Measurements from ENCODE around the gene UBAP2. TPM values are rescaled to one million over a fixed set of nuclear protein-coding genes. Genes with fewer than 3 reads are reported as not detected.
"Not testable (repeated sequence)": the region's sequence is repeated elsewhere in the genome, so short reads cannot be mapped to it uniquely, and the experiment has no call there.

UBAP2 gene
- total RNA-seq, 2 experiments from 2014 or later = 42.9 to 48.8 TPM

DNA sequence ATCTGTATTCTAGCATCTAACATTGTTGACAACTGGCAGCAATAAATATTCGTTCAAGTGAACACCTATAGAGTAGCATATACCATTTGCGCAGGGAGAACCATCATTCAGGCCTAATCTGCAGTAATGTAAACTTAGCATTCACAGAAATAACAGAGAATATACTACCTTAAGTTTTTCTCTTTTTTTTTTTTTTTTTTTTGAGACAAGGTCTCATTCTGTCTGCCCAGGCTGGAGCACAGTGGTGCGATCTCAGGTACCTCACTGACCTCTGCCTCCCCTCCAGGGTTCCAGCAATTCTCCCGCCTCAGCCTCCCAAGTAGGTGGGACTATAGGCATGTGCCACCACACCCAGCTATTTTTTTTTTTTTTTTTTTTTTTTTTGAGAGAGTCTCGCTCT lies 12.1 kb downstream of the UBAP2 start:
- Mint-ChIP-seq H3K27me3 (no peaks in the 10 kb centered on the region), H3K9me3 (no peaks in the 10 kb centered on the region), H3K4me3 (no peak overlapping the region), H3K4me1 (peaks cover 8% of the 10 kb centered on the region), H3K36me3 (peaks cover 20% of the 10 kb centered on the region), H3K27ac (no peak overlapping the region)
- POLR2A ChIA-PET = no interaction called here
- DNase-seq (no peak), ATAC-seq (ENCODE audit: low read depth) (no peak)

DNA sequence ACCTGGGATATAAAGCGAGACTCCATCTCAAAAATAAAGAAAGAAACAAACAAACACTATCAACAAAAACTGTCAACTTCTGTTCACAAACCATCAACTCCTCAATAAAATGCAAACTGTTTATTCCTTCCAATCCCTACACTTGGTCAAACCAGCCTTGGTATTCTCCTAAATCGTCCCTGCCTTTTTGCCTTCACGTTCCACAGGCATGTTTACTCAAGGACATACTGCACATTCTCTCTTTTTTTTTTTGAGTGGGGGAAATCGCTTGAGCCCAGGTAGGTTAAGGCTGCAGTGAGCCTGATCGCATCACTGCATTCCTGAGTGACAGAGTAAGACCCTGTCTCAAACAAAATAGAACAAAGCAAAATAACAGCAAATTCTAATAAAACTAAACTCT lies 13.0 kb downstream of the UBAP2 start:
- Mint-ChIP-seq H3K27me3 (no peaks in the 10 kb centered on the region), H3K36me3 (peaks cover 14% of the 10 kb centered on the region), H3K9me3 (no peaks in the 10 kb centered on the region), H3K27ac (no peak overlapping the region), H3K4me3 (no peak overlapping the region), H3K4me1 (peaks cover 8% of the 10 kb centered on the region)
- DNase-seq (no peak), ATAC-seq (ENCODE audit: low read depth) (no peak)
- POLR2A ChIA-PET = no interaction called here

DNA sequence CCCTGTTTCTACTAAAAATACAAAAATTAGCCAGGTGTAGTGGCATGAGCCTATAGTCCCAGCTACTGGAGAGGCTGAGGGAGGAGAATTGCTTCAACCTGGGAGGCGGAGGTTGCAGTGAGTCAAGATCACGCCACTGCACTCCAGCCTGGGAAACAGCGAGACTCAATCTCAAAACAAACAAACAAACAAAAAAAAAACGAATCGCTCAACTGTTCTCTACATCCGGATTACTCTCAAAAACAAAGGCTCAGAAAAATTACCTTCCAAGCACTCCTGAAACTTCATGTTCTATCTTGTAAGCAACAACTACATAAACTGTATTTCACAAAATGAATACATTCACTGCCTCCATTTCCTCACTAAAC lies 14.0 kb downstream of the UBAP2 start:
- no peak overlapping the region for H3K4me3 Mint-ChIP-seq
- POLR2A ChIA-PET = no interaction called here

DNA sequence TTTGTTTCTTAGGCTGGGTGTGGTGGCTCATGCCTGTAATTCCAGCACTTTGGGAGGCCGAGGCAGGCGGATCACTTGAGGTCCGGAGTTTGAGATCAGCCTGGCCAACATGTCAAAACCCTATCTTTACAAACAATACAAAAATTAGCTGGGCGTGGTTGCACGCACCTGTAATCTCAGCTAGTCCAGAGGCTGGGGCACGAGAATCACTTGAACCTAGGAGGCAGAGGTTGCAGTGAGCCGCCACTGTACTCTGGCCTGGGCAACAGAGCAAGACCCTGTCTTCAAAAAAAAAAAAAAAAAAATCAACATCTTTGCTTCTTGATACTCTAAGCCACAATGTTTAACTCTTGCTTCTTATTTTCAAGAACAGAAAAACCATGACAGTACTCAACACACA lies 16.1 kb downstream of the UBAP2 start:
- POLR2A ChIA-PET = no interaction called here
- ATAC-seq (ENCODE audit: low read depth) (no peak), DNase-seq (no peak)
- no peak overlapping the region for H3K27ac Mint-ChIP-seq
- peaks cover 17% of the 10 kb centered on the region for H3K36me3 Mint-ChIP-seq
- peaks cover 8% of the 10 kb centered on the region for H3K4me1 Mint-ChIP-seq
- no peak overlapping the region for H3K4me3 Mint-ChIP-seq
- no peaks in the 10 kb centered on the region for H3K9me3 Mint-ChIP-seq
- H3K27me3 Mint-ChIP-seq = no peaks in the 10 kb centered on the region

More for the DNA sequence above, 14.0 kb downstream of the UBAP2 start:
- Mint-ChIP-seq H3K27me3 (no peaks in the 10 kb centered on the region), H3K27ac (no peak overlapping the region), H3K9me3 (no peaks in the 10 kb centered on the region), H3K36me3 (peaks cover 17% of the 10 kb centered on the region), H3K4me1 (peaks cover 8% of the 10 kb centered on the region)
- DNase-seq (no peak), ATAC-seq (ENCODE audit: low read depth) (no peak)

DNA sequence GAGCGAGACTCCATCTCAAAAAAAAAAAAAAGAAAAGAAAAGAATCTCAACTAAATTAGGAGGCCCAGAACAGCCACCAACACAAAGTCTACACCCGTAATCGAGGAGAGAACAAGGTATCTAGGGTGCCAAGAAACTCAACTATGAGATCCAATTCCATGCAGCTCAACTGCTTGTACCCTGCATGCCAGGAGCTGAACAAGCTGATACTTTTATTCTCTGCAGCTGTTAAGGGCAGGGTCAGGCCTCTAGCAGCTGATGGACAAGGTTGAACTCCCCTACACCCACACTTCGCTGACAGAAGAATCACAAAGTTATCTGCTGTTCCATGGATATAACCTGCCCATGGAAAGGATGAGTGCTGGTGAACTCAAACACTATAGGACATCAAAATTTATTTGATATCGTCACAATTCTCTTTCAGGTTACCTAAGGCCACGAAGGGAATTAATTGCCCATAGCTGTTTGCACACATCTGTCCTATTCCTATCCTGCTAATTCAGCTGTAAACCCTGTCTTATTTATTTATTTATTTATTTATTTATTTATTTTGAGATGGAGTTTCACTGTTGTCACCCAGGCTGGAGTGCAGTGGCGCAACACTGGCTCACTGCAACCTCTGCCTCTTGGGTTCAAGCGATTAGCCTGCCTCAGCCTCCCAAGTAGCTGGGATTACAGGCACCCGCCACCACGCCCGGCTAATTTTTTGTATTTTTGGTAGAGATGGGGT lies 20.7 kb downstream of the UBAP2 start:
- no peak overlapping the region for H3K27ac Mint-ChIP-seq
- no peak for DNase-seq
- ATAC-seq (ENCODE audit: low read depth) = no peak
- no peaks in the 10 kb centered on the region for H3K9me3 Mint-ChIP-seq
- POLR2A ChIA-PET = no interaction called here
- H3K4me1 Mint-ChIP-seq = peaks cover 8% of the 10 kb centered on the region
- peaks cover 16% of the 10 kb centered on the region for H3K36me3 Mint-ChIP-seq
- no peak overlapping the region for H3K4me3 Mint-ChIP-seq
- H3K27me3 Mint-ChIP-seq = no peaks in the 10 kb centered on the region

DNA sequence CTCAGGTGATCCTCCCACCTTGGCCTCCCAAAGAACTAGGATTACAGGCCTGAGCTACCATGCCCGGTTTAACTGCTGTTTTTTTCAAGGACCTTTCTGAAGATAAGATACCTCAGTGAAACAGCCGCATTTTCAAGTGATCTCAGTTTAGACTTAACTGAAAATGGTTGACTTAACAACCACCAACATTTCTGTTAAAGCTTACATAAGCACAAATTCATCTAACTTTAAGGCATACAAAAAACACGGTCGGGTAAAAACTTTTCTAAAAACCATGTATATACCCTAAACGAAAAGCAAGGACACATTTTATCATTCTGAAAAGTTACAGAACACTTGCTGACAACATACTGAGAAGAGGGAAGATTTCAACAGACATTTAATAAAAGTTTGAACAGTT lies 22.9 kb downstream of the UBAP2 start:
- peaks cover 12% of the 10 kb centered on the region for H3K36me3 Mint-ChIP-seq
- no peak for ATAC-seq (ENCODE audit: low read depth)

DNA sequence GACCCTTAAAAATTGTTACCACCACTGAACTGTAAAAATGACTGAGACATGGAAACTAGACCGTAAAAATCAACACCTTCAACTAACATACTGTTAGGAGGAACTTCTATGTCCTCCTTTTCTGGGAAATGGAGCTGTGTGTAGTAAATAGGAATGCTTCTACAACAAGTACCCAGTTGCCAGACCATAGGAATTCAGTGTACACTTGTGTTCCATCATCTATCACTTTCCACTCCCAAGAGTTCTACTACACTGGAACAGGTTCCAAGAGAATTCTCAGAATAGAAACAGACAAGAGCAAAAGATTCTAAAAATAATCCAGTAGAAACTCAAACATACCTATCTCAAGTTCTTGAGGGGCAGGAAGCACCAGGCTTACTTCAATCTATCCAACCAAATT lies 23.6 kb downstream of the UBAP2 start:
- no peak overlapping the region for H3K27ac Mint-ChIP-seq
- H3K4me1 Mint-ChIP-seq = peaks cover 8% of the 10 kb centered on the region
- ATAC-seq (ENCODE audit: low read depth) = no peak
- H3K4me3 Mint-ChIP-seq = no peak overlapping the region
- POLR2A ChIA-PET = interaction anchor here (1.3 kb wide), 1 partner anchor 24 kb away, joined by 3 read pairs; the partner anchor contains the start of gene UBAP2
- no peaks in the 10 kb centered on the region for H3K9me3 Mint-ChIP-seq
- H3K36me3 Mint-ChIP-seq = peaks cover 10% of the 10 kb centered on the region
- no peaks in the 10 kb centered on the region for H3K27me3 Mint-ChIP-seq
- no peak for DNase-seq

More for the DNA sequence above, 22.9 kb downstream of the UBAP2 start:
- H3K4me1 Mint-ChIP-seq = peaks cover 8% of the 10 kb centered on the region
- H3K9me3 Mint-ChIP-seq = no peaks in the 10 kb centered on the region
- POLR2A ChIA-PET = interaction anchor here (1.3 kb wide), 1 partner anchor 23 kb away, joined by 3 read pairs; the partner anchor contains the start of gene UBAP2
- DNase-seq = no peak
- no peak overlapping the region for H3K4me3 Mint-ChIP-seq
- H3K27ac Mint-ChIP-seq = no peak overlapping the region
- no peaks in the 10 kb centered on the region for H3K27me3 Mint-ChIP-seq

DNA sequence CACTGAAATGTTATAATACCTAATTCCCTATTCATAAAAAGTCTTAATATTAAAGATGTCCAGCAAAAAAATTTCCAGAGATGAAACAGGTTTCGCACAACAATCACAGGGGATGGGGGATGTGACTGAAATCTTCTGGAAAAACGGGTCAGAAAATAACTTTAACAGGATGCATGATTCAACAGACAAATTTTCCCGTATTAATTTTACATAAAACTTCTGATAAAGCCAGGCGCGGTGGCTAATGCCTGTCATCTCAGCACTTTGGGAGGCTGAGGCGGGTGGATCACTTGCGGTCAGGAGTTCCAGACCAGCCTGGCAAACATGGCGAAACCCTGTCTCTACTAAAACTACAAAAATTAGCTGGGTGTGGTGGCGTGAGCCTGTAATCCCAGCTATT lies 24.2 kb downstream of the UBAP2 start:
- DNase-seq; H3K4me3 Mint-ChIP-seq; H3K9me3 Mint-ChIP-seq; POLR2A ChIA-PET; H3K36me3 Mint-ChIP-seq; H3K27me3 Mint-ChIP-seq; ATAC-seq (ENCODE audit: low read depth); H3K27ac Mint-ChIP-seq; H3K4me1 Mint-ChIP-seq: not testable (repeated sequence)

DNA sequence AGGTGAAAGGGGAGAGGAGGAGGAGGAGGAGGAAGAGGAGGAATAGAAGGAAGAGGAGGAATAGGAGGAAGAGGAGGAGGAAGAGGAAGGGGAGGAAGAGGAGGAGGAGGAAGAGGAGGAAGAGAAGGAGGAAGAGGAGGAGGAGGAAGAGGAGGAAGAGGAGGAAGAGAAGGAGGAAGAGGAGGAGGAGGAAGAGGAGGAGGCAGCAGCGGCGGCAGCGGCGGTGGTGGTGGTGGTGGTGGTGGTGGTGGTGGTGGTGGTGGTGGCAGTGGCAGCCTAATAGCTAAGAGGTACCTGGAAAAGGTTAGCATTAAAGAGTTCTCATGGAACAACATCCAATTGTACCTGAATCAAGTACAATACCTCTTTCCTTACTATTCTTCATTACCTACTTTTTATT lies 32.5 kb downstream of the UBAP2 start:
- Mint-ChIP-seq H3K36me3 (peaks cover 6% of the 10 kb centered on the region), H3K4me3 (no peak overlapping the region), H3K4me1 (peaks cover 3% of the 10 kb centered on the region), H3K27me3 (no peaks in the 10 kb centered on the region), H3K9me3 (no peaks in the 10 kb centered on the region), H3K27ac (no peak overlapping the region)
- DNase-seq (no peak), ATAC-seq (ENCODE audit: low read depth) (no peak)
- POLR2A ChIA-PET = no interaction called here

DNA sequence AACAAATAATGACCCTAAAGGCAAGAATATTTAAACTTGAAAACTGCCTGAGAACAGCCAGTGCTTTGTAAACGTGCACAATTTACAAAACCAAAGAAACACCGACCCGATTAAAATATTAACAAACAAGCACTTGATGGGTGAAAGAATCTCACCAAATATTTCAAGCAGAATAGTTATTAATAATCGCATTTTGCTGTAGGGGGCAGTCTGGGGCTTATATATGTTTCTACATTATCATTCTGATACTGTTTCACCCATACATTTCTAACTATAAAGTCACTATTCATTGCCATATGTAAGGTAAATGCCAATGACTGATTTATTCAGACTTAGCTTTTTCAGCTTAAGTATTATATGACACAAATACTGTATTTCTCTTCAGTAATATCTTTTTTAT lies 37.7 kb downstream of the UBAP2 start:
- no peak for ATAC-seq (ENCODE audit: low read depth)
- POLR2A ChIA-PET = no interaction called here
- Mint-ChIP-seq H3K9me3 (no peaks in the 10 kb centered on the region), H3K27me3 (no peaks in the 10 kb centered on the region), H3K4me3 (no peak overlapping the region), H3K4me1 (no peaks in the 10 kb centered on the region), H3K27ac (no peak overlapping the region), H3K36me3 (peaks cover 9% of the 10 kb centered on the region)
- no peak for DNase-seq

DNA sequence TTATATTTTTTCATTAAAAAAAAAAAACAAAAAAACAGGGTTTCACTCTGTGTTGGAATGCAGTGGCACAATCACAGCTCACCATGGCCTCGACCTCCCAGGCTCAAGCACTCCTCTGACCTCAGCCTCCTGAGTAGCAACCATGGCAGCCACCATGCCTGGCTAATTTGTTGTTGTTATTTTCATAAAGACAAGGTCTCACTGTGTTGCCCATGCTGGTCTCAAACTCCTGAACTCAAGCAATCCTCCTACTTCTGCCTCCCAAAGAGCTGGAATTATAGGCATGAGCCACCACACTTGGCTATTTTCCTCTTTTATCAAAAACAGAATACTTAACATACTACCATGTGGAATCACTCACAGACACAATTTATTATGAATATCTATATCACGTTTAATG lies 46.7 kb downstream of the UBAP2 start:
- Mint-ChIP-seq H3K4me3 (no peak overlapping the region), H3K27ac (no peak overlapping the region), H3K27me3 (no peaks in the 10 kb centered on the region), H3K9me3 (no peaks in the 10 kb centered on the region), H3K4me1 (no peaks in the 10 kb centered on the region), H3K36me3 (peaks cover 9% of the 10 kb centered on the region)
- DNase-seq (no peak), ATAC-seq (ENCODE audit: low read depth) (no peak)
- POLR2A ChIA-PET = no interaction called here

DNA sequence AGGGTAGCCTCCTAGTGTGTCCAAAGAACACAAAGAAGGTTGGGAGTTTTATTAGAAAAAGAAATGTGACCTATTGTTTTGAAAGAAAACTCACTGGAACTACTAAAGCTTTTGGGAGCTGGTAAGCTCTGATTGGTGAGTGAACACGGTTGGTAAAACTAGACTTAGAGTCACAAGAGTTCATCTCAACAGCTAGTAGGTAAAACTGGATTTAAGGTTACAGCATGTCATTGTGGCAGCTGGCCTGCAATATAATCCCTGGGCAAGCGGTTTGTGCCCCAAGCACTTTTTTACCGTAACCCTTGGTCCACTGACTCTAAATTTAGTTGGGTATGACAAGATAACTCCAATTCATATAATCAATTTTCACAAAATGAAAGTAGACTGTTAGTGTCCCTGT lies 47.4 kb downstream of the UBAP2 start:
- Mint-ChIP-seq H3K4me3 (no peak overlapping the region), H3K27me3 (no peaks in the 10 kb centered on the region), H3K9me3 (no peaks in the 10 kb centered on the region), H3K36me3 (peaks cover 14% of the 10 kb centered on the region), H3K4me1 (no peaks in the 10 kb centered on the region), H3K27ac (no peak overlapping the region)
- DNase-seq = no peak
- ATAC-seq (ENCODE audit: low read depth) = no peak
- POLR2A ChIA-PET = no interaction called here

DNA sequence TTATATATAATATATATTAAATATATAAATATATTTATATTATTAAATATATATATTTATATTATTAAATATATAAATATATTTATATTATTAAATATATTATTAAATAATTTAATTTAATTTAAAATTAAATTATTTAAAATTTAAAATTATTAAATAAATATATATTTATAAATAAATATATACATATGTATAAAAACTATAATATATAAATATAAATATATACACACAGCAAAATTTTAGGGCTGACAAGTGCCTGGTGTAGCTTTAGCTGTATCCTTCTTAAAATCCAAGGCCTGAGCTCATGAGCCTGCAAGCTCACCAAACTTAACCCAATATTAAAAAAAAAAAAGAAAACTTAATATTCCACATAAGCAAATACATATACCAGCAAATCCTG lies 53.2 kb downstream of the UBAP2 start:
- H3K9me3 Mint-ChIP-seq = no peaks in the 10 kb centered on the region

DNA sequence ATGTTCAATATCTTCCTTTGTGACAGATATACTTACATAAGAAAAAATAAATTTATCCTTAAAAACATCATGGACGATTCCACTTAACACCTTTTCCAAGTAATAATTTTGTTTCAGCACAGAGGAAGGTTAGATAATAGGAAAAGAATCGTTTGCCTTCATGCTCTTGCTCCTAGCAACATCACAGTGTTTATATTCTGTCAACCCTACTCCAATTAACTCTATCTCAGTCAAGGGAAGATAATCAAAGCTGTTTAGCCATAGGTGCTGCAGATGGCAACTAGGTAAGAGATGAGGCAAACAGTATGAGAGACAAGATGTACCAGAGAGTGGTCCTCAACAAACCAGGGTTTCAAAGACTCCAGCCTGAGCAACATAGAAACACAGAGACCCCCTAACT lies 55.6 kb downstream of the UBAP2 start:
- ATAC-seq (ENCODE audit: low read depth) (no peak), DNase-seq (no peak)
- no peak overlapping the region for H3K4me3 Mint-ChIP-seq
- peaks cover 5% of the 10 kb centered on the region for H3K4me1 Mint-ChIP-seq
- POLR2A ChIA-PET = no interaction called here
- no peaks in the 10 kb centered on the region for H3K9me3 Mint-ChIP-seq
- no peaks in the 10 kb centered on the region for H3K27me3 Mint-ChIP-seq
- no peak overlapping the region for H3K27ac Mint-ChIP-seq
- peaks cover 22% of the 10 kb centered on the region for H3K36me3 Mint-ChIP-seq

More for the DNA sequence above, 53.2 kb downstream of the UBAP2 start:
- Mint-ChIP-seq H3K27me3 (no peaks in the 10 kb centered on the region), H3K4me3 (no peak overlapping the region), H3K27ac (no peak overlapping the region), H3K36me3 (peaks cover 14% of the 10 kb centered on the region), H3K4me1 (no peaks in the 10 kb centered on the region)
- POLR2A ChIA-PET = no interaction called here
- DNase-seq (no peak), ATAC-seq (ENCODE audit: low read depth) (no peak)

Data from activated naive CD8-positive, alpha-beta T cell treated with anti-CD3 and anti-CD28 coated beads, Interleukin-2, amount 10 ng/mL, durations not matched to agents 7 days and 5 days (primary cell).